DMS 273 treated with DMSO at 0.1 percent for 48 hours (cell line): ENCODE results near the gene ULK4.
"Not testable (repeated sequence)": the region's sequence is repeated elsewhere in the genome, so short reads cannot be mapped to it uniquely, and the experiment has no call there.

ENCODE experiments used
- DNase-seq: peaks from one replicate; lab custom pipeline; 2025; lab: John Stamatoyannopoulos, UW

ULK4 gene

GRCh38 chr3:41960826-41961750 lies 815 bp downstream of the ULK4 start:
- DNase-seq = peak; percentile 31

- no peak for DNase-seq
Measured at GRCh38 chr3:41956574-41956973, 5.3 kb downstream of the ULK4 start.

DNA sequence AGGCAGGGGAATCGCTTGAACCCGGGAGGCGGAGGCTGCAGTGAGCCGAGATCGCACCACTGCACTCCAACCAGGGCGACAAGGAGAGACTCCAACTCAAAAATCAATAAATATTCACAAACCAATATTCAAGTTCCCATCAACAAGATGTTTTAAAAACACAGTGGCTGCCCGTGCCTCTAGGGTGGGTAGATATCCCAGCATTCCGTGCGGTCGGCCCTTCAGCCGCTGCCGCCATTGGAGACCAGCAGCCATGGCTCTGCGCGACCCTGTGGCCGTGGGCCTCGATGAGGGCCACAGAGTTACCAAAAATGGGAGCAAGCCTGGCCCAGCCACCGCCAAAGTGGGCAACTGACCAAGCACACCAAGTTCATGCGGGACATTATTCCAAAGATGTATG lies 6.7 kb downstream of the ULK4 start:
- DNase-seq = no peak

DNA sequence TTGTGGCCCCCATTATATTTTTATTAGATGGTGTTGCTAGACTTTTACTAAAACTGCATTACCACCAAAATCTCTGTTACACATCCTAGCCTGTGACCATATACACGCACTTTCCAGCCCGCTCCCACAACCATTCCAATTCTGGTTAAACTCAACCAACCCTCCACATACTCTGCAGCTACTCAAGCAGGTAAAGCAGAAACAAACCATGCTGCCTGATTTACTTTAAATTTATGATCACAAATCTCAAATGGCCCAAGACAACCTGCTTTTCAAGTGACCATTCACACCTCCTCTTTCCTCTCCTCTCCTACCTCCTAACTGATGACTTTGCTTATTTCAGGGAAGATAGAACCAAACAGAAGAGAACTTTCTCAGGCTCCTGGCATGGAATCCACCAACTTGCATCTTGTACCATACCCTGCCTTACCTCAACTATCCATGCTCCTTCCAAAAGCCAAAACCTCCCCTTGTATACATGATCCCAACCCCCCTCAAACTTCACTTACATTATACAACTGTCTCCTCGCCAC lies 18.5 kb downstream of the ULK4 start:
- no peak for DNase-seq

GRCh38 chr3:41940393-41940792 lies 21.5 kb downstream of the ULK4 start:
- DNase-seq = no peak

DNA sequence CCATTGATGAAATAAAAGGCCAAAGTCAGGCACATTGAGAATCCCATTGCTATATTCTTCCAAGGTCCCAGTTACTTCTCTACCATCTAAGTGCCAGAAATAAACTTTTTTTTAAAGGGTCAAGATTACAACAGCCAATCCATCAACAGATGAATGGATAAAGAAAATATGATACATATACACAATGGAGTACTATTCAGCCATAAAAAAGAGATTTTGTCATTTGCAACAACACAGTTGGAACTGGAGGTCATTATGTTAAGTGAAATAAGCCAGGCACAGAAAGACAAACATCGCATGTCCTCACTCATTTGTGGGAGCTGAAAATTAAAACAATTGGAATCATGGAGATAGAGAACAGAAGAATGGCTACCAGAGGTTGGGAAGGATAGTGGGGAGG lies 25.5 kb downstream of the ULK4 start:
- no peak for DNase-seq

GRCh38 chr3:41933154-41933676 lies 28.7 kb downstream of the ULK4 start:
- no peak for DNase-seq

GRCh38 chr3:41932464-41932863 lies 29.4 kb downstream of the ULK4 start:
- no peak for DNase-seq

GRCh38 chr3:41920406-41920965 lies 41.4 kb downstream of the ULK4 start:
- DNase-seq = no peak

DNA sequence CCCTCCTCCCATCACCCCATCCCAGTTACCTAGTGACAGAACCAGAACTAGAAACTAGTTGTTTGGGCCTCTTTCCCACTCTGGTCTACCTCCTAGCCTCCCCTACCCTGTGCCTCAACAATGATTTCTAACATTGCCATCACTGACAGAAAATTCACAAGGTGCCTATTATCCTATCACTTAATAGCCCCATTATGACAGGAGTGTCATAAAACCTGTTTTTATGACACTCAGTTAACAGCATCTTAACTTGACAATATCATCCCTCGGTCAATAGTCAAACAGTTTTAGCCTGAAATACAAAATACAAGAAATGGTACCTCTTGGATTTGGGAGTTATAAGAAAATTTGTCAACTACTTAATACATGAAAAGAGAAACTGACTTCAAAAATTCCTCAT lies 46.5 kb downstream of the ULK4 start:
- DNase-seq = no peak

GRCh38 chr3:41912280-41912679 lies 49.6 kb downstream of the ULK4 start:
- DNase-seq = no peak

DNA sequence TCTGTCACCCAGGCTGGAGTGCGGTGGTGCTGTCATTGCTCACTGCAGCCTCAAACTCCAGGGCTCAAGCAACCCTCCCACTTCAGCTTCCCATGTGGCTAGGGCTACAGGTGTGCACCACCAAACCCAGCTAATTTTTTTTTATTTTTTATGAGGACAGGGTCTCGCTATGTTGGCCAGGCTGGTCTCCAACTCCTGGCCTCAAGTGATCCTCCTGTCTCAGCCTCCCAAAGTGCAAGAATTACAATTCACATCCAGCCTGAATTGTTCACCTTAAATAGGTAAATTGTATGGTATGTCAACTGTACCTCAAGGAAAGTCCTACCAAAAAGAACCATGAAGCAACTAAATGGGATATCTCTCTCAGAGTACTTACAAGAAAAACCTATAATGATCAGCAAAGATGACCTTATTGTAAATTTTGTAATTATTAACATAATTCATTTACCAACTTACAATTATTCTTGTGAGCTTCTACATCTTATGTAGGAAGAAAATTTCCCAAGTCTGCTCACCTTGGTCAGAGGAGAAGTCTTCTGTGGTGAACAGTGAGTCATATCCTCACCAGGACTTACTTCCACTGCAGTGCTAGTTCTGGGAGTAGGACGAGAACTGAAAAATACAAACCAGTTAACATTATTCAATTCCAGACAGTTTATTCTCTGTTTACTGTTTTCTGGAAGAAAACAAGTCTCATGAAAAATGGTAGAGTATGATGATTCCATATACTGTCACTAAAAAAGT lies 54.4 kb downstream of the ULK4 start:
- DNase-seq = no peak

GRCh38 chr3:41900265-41900664 lies 61.6 kb downstream of the ULK4 start:
- DNase-seq = no peak

GRCh38 chr3:41898631-41899030 lies 63.3 kb downstream of the ULK4 start:
- DNase-seq = no peak

GRCh38 chr3:41893977-41894376 lies 67.9 kb downstream of the ULK4 start:
- DNase-seq = peak; percentile 2

DNA sequence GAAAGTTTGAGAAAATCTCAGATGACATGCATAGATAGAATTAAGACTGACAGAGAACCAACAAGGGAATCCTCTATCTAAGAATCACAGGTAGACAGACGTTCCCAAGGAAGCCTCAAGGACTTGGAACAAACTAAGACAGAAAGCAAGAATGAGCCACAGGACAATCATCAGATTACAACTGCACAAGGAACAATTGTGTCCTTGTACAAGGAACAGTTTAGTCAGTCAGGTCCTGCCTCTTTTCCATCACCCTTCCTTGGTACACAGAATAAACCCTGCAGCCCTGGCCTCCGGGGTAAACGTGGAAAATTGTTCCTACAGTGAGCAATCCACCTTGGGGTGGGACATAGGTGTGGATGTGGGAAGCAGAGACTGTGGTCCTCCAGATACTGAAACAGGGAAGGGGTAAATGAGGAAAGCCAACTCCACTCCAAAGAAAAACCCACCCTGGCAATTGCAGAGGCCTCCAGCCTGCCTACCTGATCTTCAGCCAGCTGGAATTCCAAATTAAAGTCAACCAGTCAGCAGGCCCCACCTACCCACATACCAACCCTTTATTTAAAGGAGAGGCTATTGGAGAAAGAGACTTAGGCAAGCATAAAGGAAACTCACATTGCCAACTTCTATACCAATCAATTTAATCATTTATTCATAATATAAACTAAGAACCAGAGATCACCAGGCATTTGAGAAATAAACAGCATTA lies 73.4 kb downstream of the ULK4 start:
- no peak for DNase-seq

DNA sequence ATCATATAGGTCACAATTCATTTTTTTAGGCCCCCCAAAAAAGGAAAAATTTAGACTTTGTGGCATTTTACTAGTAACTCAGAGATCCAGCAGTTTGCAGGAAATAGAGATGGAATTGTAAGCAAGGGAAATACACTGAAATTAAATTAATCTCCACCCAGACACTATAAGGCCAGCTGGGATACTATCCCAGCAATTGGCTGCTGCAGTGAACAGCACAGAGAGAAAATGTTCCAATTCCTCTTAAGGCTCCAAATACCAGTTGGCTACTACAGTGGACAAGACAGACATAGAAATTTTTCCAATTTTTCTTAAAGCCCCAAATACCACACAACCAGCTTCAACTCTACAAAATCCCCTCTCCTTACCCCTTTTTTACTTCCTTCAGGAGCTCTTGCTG lies 78.9 kb downstream of the ULK4 start:
- no peak for DNase-seq

DNA sequence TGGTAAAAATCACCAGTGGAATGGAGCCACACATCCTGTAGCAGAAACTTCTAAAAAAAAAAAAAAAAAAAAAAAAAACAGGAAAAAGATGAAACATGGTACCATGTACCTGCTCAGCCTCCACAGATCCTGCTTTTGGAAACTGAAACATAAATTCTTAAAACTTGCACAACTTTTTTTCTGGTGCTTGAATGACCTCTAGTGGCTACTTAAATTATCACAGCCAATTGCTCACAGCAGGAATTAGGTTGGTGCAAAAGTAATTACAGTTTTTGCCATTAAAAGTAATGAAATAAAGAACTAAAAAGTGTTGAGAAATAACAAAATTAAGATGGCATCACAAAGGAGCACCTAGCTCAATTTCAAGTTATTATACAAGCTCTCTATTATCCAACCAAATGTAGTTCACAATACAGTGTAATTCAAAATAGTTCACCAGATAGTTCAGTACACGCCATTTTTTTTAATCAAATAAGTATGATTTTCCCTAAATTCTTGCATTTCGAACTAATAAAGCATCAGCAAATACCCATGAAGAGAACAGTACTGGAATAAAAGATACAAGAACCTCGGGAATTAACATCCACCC lies 80.6 kb downstream of the ULK4 start:
- DNase-seq = no peak

- DNase-seq = no peak
Measured at GRCh38 chr3:41880387-41880786, 81.5 kb downstream of the ULK4 start.

- not testable (repeated sequence) for DNase-seq
Measured at GRCh38 chr3:41877741-41878140, 84.2 kb downstream of the ULK4 start.

- DNase-seq = no peak
Measured at GRCh38 chr3:41874022-41874421, 87.9 kb downstream of the ULK4 start.
